ENCODE results near the gene NDUFB10.

Gene NDUFB10

DNA sequence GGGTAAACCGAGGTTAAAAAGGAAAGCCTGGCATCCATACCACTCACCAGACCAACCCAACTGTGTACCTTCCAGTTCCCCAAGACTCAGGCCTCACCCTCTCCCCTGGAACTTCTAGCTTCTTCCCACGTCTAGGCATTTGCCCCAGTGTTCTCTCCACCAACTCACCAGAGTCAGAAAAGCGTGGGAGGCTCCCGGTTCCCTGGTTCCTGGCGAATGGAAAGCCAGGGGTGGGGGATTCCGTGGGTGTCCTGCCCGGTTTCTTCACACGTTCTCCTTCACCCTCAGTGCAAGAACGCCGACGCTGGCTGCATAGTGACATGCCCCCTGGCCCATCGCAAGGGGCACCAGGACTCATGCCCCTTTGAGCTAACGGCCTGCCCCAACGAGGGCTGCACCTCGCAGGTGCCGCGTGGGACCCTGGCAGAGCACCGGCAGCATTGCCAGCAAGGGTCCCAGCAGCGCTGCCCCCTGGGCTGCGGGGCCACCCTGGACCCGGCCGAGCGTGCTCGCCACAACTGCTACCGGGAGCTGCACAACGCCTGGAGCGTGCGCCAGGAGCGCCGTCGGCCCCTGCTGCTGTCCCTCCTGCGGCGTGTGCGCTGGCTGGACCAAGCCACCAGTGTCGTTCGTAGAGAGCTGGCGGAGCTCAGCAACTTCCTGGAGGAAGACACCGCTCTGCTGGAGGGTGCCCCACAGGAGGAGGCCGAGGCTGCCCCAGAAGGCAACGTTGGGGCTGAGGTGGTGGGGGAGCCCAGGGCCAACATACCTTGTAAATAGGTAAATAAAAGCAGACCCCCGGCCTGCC is 9.0 kb downstream of the NDUFB10 start:
- peaks cover 44% of the 10 kb centered on the region for H3K4me1 Mint-ChIP-seq
- peaks cover 13% of the 10 kb centered on the region for H3K36me3 Mint-ChIP-seq

DNA sequence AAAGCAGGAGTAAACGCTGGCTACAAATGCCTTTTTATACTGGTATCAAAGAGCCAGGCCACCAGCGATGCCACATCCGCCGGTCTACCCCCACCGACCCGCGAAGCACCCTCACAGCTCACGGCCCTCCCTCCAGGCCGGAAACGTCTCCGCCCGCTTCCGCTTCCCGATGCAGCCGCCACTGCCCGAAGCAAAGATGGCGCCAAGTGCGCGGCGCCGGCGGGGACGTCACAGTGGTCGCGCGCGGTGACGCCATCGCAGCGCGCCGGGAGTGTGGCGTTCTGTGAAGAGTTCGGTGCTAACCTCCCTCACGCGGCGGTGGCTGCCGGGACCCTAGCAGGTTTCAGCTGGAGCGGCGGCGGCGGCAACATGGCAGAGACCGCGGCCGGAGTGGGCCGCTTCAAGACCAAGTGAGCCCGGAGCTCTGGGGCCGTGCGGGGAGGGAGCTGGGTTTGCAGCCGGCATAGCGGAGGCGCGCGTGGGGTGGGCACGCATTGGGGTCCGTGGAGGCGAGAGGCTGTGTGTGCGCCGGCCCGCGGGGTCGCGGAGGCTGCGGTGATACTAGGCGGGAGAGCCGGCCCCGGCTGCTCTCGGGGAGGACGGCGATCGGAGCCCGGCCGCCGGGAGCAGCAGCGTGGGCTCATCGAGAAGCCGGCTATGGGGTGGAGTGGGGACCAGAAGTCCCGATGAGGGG is 12.6 kb downstream of the NDUFB10 start, which contains the start of gene TBL3:
TBL3 (plus strand) TSS at position 258 of the 694 bp plus-strand sequence; CDS start at position 370, 112 bp downstream.
- peaks cover 39% of the 10 kb centered on the region for H3K4me1 Mint-ChIP-seq
- peak; percentile 98 for ATAC-seq
- H3K9me3 Mint-ChIP-seq = no peaks in the 10 kb centered on the region
- H3K36me3 Mint-ChIP-seq = peaks cover 36% of the 10 kb centered on the region
- peaks cover 8% of the 10 kb centered on the region for H3K27me3 Mint-ChIP-seq
- peak within 1 kb of the TSS; percentile 99 for H3K4me3 Mint-ChIP-seq
- H3K27ac Mint-ChIP-seq = peak within 1 kb of the TSS; percentile 96

More for the DNA sequence above, 9.0 kb downstream of the NDUFB10 start:
- no peaks in the 10 kb centered on the region for H3K27me3 Mint-ChIP-seq
- ATAC-seq = no peak
- no peak overlapping the region for H3K4me3 Mint-ChIP-seq
- no peak overlapping the region for H3K27ac Mint-ChIP-seq
- H3K9me3 Mint-ChIP-seq = no peaks in the 10 kb centered on the region

DNA sequence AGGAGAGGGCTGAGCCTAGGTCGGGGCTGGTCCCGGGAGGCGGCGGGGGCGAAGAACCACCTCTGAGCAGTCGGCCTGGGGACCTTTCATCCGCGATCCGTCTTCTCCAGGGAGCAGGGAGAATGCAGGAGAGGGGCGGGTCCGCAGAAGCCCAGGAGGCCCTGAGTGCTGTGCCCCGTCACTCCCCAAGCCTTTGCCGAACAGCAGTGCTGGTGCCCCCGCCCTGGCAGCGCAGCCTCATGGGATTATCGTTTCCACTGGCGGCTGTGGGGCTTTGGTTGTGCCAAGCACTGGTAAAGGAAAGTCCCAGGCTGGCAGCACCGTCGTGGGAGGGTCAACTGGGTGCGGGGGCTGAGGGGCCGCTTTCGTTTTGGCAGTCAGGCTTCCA is 13.1 kb downstream of the NDUFB10 start:
- Mint-ChIP-seq H3K4me3 (peak overlapping the region; percentile 99), H3K27me3 (peaks cover 8% of the 10 kb centered on the region), H3K9me3 (no peaks in the 10 kb centered on the region), H3K36me3 (peaks cover 42% of the 10 kb centered on the region), H3K27ac (peak overlapping the region; percentile 96), H3K4me1 (peaks cover 39% of the 10 kb centered on the region)
- ATAC-seq = no peak

DNA sequence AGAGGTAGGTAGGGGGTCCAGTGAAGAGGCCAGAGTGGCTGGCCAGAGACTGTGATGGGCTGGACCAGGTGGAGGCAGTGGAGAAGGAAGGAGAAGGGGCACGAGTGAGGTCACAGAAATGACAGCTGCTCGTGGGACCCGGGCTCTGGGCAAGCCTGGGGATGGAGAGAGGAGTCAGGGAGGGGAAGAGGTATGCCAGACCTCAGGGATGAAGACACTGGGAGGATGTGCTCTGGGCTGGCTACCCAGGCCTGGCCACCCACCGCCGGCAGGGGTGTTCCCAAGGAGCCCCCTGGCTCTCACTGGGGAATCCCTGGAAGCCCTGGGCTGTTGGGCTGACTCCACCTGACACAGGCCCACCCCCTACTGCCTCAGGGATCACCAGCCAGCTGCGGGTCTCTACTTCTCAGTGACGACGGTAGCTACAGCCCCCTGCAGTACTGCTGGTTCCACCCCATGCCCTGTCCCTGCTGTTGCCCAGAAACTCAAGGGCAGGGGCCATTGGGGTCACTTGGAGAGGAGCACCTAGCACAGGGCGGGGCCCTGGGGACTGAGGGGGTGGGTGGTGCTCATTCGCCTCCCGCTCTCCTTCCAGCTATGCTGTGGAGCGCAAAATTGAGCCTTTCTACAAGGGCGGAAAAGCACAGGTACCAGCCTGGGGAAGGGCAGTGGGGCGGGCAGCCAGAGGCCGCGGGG is 14.3 kb downstream of the NDUFB10 start:
- Mint-ChIP-seq H3K4me1 (peaks cover 39% of the 10 kb centered on the region), H3K27me3 (peaks cover 12% of the 10 kb centered on the region), H3K36me3 (peaks cover 52% of the 10 kb centered on the region), H3K9me3 (no peaks in the 10 kb centered on the region), H3K27ac (peak overlapping the region; percentile 96), H3K4me3 (peak overlapping the region; percentile 40)
- no peak for ATAC-seq

DNA sequence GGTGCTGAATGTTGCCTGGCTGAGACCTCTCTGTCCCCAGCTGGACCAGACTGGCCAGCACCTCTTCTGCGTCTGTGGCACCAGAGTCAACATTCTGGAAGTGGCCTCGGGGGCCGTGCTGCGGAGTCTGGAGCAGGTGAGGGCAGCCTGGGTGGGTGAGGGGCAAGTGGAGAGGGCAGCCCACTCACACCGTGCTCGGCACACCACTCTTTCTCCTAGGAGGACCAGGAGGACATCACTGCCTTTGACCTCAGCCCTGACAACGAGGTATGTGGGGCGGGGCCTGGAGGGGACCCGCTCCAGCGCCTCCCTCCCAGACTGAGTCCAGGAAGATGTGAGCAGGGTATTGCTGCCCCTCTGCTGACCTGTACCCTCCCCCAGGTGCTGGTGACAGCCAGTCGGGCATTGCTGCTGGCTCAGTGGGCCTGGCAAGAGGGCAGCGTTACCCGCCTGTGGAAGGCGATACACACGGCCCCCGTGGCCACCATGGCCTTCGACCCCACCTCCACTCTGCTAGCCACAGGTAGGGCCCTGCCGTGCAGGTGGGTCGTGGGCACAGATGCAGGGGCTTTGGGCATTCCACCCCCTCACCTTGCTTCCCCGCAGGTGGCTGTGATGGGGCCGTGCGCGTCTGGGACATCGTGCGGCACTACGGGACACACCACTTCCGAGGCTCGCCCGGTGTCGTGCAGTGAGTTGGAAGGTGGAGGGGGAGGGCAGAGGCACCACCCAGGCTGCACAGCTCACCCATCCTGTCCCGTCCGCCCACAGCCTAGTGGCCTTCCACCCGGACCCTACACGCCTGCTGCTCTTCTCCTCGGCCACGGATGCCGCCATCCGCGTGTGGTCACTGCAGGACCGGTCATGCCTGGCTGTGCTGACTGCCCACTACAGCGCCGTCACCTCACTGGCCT is 15.1 kb downstream of the NDUFB10 start:
- Mint-ChIP-seq H3K36me3 (peaks cover 56% of the 10 kb centered on the region), H3K27ac (no peak overlapping the region), H3K4me3 (no peak overlapping the region), H3K4me1 (peaks cover 40% of the 10 kb centered on the region), H3K27me3 (peaks cover 17% of the 10 kb centered on the region), H3K9me3 (no peaks in the 10 kb centered on the region)
- no peak for ATAC-seq

DNA sequence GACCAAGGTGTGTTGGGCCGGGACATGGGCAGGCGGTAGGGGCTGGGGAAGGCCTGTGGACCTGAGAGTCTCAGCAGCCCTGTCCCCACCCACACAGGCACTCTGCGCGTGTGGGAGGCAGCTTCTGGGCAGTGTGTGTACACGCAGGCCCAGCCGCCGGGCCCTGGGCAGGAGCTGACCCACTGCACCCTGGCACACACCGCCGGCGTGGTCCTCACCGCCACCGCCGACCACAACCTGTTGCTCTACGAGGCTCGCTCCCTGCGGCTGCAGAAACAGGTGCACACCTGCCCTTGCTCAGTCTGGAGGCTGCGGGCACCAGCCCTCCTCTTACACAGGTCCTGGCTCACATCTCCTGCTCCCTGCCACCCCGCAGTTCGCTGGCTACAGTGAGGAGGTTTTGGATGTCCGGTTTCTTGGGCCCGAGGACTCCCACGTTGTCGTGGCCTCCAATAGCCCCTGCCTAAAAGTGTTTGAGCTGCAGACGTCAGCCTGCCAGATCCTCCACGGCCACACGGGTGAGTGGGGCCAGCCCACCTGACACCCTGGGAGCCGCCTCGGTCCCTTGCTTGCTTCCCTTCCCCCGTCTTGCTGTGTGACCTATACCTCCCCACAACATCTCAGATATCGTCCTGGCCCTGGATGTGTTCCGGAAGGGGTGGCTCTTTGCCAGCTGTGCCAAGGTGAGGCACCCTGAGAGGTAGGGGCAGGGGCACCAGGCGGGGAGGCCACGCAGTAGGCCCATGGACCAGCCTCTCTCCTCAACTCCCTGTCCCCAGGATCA is 16.3 kb downstream of the NDUFB10 start:
- Mint-ChIP-seq H3K9me3 (no peaks in the 10 kb centered on the region), H3K4me1 (peaks cover 50% of the 10 kb centered on the region), H3K4me3 (no peak overlapping the region), H3K36me3 (peaks cover 56% of the 10 kb centered on the region), H3K27me3 (peaks cover 22% of the 10 kb centered on the region), H3K27ac (no peak overlapping the region)
- no peak for ATAC-seq

DNA sequence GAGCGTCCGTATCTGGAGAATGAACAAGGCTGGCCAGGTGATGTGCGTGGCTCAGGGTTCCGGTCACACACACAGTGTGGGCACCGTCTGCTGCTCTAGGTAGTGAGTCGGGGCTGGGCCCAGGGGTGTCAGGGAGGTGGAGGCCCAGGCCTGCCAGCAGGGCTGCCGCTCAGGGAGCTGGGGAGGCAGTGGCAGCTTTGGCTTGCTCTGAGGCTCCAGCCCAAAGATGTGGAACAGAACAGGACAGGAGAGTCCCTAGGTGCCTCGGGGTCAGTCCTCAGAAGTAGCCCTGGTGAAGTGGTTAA is 16.8 kb downstream of the NDUFB10 start:
- no peak overlapping the region for H3K27ac Mint-ChIP-seq
- H3K36me3 Mint-ChIP-seq = peaks cover 56% of the 10 kb centered on the region
- H3K9me3 Mint-ChIP-seq = no peaks in the 10 kb centered on the region
- peaks cover 27% of the 10 kb centered on the region for H3K27me3 Mint-ChIP-seq
- ATAC-seq = no peak
- no peak overlapping the region for H3K4me3 Mint-ChIP-seq
- peaks cover 50% of the 10 kb centered on the region for H3K4me1 Mint-ChIP-seq

DNA sequence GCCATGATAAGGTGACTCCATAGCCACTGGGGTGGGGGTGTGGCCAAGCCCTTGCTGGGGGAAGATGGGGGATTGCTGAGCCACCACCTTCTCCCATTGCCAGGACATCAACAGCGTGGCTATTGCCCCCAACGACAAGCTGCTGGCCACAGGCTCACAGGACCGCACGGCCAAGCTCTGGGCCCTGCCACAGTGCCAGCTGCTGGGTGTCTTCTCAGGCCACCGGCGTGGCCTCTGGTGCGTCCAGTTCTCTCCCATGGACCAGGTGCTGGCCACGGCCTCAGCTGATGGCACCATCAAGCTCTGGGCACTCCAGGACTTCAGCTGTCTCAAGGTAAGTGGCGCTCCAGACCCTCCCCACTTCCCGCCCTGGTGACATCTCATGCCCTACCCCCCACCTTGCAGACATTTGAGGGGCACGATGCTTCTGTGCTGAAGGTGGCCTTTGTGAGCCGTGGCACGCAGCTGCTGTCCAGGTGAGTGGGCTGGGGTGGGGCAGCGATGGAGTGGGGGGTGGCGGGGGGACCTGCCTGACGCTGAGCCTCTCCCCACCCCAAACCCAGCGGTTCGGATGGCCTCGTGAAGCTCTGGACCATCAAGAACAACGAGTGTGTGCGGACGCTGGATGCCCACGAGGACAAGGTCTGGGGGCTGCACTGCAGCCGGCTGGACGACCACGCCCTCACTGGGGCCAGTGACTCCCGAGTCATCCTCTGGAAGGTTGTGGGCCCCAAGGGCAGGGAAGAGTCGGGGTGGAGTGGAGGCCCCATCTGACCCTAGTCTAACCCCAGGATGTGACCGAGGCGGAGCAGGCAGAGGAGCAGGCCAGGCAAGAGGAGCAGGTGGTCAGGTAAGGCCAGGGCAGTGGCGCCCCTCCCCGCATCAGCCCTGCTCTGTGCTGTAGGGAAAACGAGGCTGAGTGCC is 17.9 kb downstream of the NDUFB10 start:
- peaks cover 56% of the 10 kb centered on the region for H3K36me3 Mint-ChIP-seq

DNA sequence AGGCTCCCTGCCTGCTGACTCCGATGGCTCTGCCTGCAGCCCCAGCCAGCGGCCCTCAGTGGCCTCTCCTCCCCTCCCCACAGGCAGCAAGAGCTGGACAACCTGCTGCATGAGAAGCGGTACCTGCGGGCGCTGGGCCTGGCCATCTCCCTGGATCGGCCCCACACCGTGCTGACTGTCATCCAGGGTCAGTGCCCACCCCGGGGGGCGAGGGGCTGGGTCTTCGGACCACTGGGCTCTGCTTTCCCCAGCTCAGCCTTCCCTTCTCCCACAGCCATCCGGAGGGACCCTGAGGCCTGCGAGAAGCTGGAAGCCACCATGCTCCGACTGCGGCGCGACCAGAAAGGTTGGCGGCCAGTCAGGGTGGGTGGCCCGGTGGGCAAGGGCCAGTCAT is 18.5 kb downstream of the NDUFB10 start:
- Mint-ChIP-seq H3K4me1 (peaks cover 51% of the 10 kb centered on the region), H3K9me3 (no peaks in the 10 kb centered on the region), H3K4me3 (no peak overlapping the region), H3K27me3 (peaks cover 44% of the 10 kb centered on the region), H3K36me3 (peaks cover 56% of the 10 kb centered on the region), H3K27ac (no peak overlapping the region)
- ATAC-seq = no peak

More for the DNA sequence above, 17.9 kb downstream of the NDUFB10 start:
- ATAC-seq = no peak
- H3K27me3 Mint-ChIP-seq = peaks cover 38% of the 10 kb centered on the region
- H3K9me3 Mint-ChIP-seq = no peaks in the 10 kb centered on the region
- H3K4me1 Mint-ChIP-seq = peaks cover 50% of the 10 kb centered on the region
- no peak overlapping the region for H3K4me3 Mint-ChIP-seq
- no peak overlapping the region for H3K27ac Mint-ChIP-seq

DNA sequence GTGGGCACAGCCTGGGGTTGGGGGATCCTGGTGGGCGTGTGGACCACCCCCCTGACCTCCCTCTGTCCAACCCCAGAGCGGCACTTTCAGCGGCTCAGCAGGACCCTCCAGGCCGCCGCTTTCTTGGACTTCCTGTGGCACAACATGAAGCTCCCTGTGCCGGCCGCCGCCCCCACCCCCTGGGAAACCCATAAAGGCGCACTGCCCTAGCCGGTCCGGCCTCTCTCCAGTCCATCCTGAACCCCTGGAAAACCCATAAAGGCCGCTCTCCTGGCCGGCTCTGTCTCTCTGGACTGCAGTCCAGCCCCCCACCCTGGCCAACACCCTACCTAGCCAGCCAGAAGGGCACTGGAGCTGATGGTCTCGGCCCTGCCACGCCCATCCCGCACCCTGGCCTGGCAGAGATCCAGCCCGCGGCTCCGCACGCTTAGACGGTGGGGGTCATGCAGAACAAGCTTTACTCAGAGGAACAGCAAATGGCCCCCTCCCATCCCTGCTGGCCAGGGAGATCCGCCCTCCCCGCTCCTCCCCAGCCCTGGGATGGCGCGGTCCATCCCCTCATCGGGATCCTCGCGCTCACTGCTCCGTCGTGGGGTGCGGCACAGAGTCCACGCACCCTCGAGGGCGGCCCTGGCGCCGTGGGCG is 19.3 kb downstream of the NDUFB10 start:
- Mint-ChIP-seq H3K27ac (no peak overlapping the region), H3K36me3 (peaks cover 49% of the 10 kb centered on the region), H3K27me3 (peaks cover 49% of the 10 kb centered on the region), H3K4me3 (no peak overlapping the region), H3K4me1 (peaks cover 47% of the 10 kb centered on the region), H3K9me3 (no peaks in the 10 kb centered on the region)
- no peak for ATAC-seq

DNA sequence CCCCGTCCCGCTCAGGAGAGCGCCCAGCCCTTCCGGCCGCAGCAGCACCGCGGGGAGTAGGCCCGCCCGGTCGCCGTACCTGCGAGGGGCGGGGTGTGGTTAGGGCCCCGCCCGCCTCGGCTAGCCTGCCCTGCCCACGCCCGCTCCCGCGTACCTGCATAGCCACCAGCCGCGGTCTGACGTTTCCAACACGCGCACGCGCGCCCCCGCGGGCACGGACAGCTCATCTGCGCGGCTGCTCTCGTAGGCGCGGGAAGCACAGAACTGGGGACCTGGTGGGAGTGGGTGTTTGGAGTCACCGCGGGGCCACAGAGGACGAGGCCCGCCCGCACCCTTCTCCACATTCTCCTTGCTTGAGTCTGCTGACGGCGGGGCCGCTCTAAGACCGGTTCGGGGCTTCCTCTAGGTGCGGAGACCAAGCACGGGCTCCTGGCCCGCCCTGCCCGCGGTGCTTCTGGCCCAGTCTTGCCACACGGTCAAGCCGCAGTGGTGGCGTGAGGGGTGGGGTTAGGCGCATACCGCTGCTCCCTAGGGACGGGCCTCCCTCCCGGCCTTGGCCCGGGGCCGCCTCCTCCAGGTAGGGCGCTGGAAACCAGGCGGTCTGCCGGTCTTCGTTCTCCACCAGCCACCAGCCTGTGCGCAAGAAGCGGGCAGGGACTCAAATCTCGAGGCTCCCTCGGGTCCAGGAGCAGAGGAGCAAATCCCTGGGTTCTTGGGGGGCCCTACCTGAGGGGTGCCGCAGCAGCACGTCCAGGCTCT is 20.1 kb downstream of the NDUFB10 start:
- peaks cover 49% of the 10 kb centered on the region for H3K27me3 Mint-ChIP-seq
- H3K4me1 Mint-ChIP-seq = peaks cover 42% of the 10 kb centered on the region
- H3K9me3 Mint-ChIP-seq = no peaks in the 10 kb centered on the region
- H3K4me3 Mint-ChIP-seq = no peak overlapping the region
- no peak overlapping the region for H3K27ac Mint-ChIP-seq
- peaks cover 43% of the 10 kb centered on the region for H3K36me3 Mint-ChIP-seq
- ATAC-seq = no peak

DNA sequence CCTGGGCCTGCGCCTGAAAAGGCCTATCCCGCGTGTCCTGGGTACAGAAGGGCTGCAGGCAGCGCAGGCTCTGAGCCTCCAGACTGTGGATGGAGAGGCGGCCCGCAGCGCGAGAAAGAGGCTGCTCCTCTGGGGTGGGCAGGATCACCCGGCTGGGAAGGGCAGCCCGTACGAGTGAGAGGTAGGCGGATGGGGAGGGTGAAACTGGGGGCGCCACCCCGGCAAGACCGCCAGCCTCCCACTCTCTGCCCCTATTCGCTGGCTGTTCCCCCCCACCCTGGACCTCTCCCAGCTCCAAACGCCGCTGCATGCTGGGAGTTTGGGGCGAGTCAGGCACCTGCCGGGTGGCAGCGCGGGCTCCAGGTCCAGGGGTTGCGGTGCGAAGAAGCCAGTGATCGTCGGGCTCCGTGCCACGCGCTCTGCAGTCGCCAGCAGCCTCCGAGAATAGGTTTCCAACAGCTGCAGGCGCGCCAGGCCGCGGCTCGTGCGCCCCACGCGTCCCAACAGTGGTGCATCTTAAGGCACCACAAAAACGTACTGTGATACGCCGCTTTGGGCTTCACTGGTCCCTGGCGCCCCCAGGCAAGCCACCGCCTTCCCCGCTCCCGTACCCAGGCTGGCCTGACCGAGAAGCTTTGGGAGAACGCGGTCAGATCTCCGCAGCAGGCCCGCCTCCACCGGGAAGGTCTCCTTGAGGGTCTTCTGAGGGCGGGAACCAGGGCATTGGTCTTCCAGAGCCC is 20.9 kb downstream of the NDUFB10 start:
- Mint-ChIP-seq H3K4me3 (no peak overlapping the region), H3K9me3 (no peaks in the 10 kb centered on the region), H3K36me3 (peaks cover 36% of the 10 kb centered on the region), H3K4me1 (peaks cover 45% of the 10 kb centered on the region), H3K27me3 (peaks cover 49% of the 10 kb centered on the region), H3K27ac (no peak overlapping the region)
- no peak for ATAC-seq
